ENCODE data around the gene DYNLT1.

DYNLT1 gene

DNA sequence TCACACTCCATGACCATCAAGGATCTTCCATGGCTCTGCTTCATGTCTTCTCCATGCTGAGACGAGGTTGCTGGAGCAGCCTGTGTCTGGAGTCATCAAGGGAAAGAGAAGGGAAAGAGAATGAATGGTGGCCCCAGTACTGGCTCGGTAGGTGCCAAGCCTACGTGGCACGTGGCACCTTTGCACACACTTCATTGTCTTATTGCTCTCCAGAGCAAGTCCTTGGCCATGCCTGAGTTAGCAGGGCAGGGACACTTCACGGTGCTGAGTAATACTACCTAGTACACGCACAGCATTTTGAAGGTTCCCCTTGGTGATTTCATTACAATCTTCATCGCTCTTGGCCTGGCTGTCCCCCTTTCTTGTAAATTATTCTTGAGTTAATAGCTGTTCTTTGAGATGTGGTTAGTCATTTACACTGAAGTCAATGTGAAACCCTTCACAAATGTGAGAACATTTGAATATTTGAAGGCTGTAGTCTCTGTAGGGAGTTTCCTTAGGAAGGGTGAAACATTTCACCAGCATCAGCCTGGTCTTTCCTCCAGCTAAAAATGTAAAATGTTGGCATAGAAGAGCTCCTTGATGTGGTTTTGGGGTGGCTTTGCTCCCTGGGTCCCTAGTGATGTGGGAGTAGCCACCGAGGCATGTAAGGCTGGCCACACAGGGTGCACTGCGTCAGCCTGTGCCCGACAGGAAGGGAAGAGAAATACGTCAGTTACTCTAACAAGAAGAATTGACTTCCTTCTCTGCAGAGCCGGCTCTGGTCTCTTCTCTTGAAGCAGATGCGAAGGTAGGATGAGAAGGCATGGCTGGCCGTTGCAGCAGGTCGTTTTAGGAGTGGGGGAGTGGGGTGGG lies 5.0 kb upstream of the DYNLT1 start, which contains the start of gene SYTL3:
Gene SYTL3, plus strand, starts transcription at position 766 of the 855 bp plus-strand sequence. CDS start 13,215 bp downstream, outside the sequence.
- peak within 1 kb of the TSS in 3 of 7 experiments; percentile 22 to 42 (median 35) for H3K4me3 ChIP-seq (ENCODE audit: control insufficient read depth in 1 of 7, extremely low read depth in 1 of 7, insufficient read depth in 4 of 7, low read depth in 2 of 7, low read length in 6 of 7)
- WGBS (ENCODE audit: insufficient coverage): 45% methylated on average over 11 of the region's 15 CpGs

DNA sequence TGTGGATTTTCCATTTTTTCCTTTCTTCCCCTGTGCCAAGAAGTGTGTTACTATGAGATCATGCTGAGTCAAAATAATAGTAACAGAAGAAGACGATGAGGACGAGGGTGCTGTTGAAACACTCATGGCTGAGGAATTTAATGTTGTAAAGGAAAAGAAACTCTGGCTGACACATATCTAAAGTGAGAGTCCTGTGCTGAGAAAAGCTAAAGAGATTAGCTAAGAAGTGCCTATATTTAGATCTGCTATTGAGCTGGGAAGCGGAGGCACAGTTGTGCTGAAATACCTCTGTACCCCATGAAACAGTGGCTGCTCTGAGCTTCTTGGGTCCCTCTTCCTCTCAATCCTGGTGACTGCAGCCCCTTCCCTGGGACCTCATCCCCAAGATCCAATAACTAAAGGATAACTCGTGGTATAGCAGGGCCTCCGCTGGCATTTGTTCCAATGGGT lies 4.2 kb upstream of the DYNLT1 start:
- H3K36me3 ChIP-seq (ENCODE audit: control insufficient read depth in 4 of 4, insufficient read depth in 4 of 4, low read length in 3 of 4): no peaks in the 10 kb centered on the region
- no peak overlapping the region for H3K4me3 ChIP-seq (ENCODE audit: control insufficient read depth in 1 of 7, extremely low read depth in 1 of 7, insufficient read depth in 4 of 7, low read depth in 2 of 7, low read length in 6 of 7)
- no peak overlapping the region for H3K27ac ChIP-seq (ENCODE audit: insufficient read depth in 1 of 2, low read depth in 1 of 2, low read length in 2 of 2, poor library complexity in 1 of 2, severe bottlenecking in 2 of 2)
- POLR2A ChIA-PET: interaction anchor here (1.1 kb wide), 1 partner anchor 40 kb away, joined by 4 read pairs; no protein-coding TSS in a partner anchor
- peaks cover 7 to 40% (median 28%) of the 10 kb centered on the region in 4 experiments for H3K4me1 ChIP-seq (ENCODE audit: control extremely low read depth in 1 of 4, control insufficient read depth in 4 of 4, insufficient read depth in 4 of 4, low read length in 3 of 4)
- 95% methylated on average over 3 of the region's 5 CpGs for WGBS (ENCODE audit: insufficient coverage)
- no peak for DNase-seq
- H3K9me3 ChIP-seq (ENCODE audit: control extremely low read depth in 1 of 5, control insufficient read depth in 4 of 5, insufficient read depth in 2 of 5, low read depth in 1 of 5, low read length in 4 of 5): no peaks in the 10 kb centered on the region
- CTCF ChIA-PET: interaction anchor here (0.9 to 3.4 kb wide), 4 partner anchors 10 to 36 kb away, joined by 3 to 16 read pairs (median 6); no protein-coding TSS in a partner anchor
- no peaks in the 10 kb centered on the region for H3K27me3 ChIP-seq (replicated peaks in 2 of 5; ENCODE audit: control insufficient read depth in 4 of 5, insufficient read depth in 5 of 5, low read length in 4 of 5)

More for the DNA sequence above, 5.0 kb upstream of the DYNLT1 start, which contains the start of gene SYTL3:
- POLR2A ChIA-PET: interaction anchor here (1.1 kb wide), 1 partner anchor 39 kb away, joined by 4 read pairs; no protein-coding TSS in a partner anchor
- Histone ChIP-seq H3K4me1 (ENCODE audit: control extremely low read depth in 1 of 4, control insufficient read depth in 4 of 4, insufficient read depth in 4 of 4, low read length in 3 of 4) (peaks cover 10 to 46% (median 32%) of the 10 kb centered on the region in 4 experiments), H3K27me3 (replicated peaks in 2 of 5; ENCODE audit: control insufficient read depth in 4 of 5, insufficient read depth in 5 of 5, low read length in 4 of 5) (no peaks in the 10 kb centered on the region), H3K9me3 (ENCODE audit: control extremely low read depth in 1 of 5, control insufficient read depth in 4 of 5, insufficient read depth in 2 of 5, low read depth in 1 of 5, low read length in 4 of 5) (no peaks in the 10 kb centered on the region), H3K27ac (ENCODE audit: insufficient read depth in 1 of 2, low read depth in 1 of 2, low read length in 2 of 2, poor library complexity in 1 of 2, severe bottlenecking in 2 of 2) (no peak within 1 kb of the TSS), H3K36me3 (ENCODE audit: control insufficient read depth in 4 of 4, insufficient read depth in 4 of 4, low read length in 3 of 4) (no peaks in the 10 kb centered on the region)
- DNase-seq: peak; percentile 75 to 81 (median 75)
- CTCF ChIA-PET: interaction anchor here (0.7 to 3.4 kb wide), 6 partner anchors 9 to 44 kb away, joined by 3 to 16 read pairs (median 4); no protein-coding TSS in a partner anchor

DNA sequence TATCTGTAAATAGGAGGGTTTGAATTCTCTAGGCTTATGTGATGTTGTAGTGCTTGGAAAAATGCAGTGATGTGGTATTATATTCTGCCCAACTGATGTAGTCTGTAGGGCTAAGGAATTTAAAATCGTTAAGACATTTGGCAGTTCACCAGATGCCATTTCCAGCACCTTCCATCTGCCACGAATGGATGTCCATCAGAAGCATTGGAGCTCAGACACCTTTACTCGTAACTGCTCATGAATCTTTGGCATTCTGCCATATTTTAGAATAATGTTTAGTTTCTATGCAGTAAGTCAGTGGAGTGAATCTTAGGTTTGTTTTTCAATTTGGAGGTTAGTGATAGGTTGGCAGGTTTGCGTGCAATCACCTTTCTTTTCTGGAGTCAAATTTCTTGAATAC lies 3.0 kb upstream of the DYNLT1 start:
- 78% methylated on average over 3 of the region's 4 CpGs for WGBS (ENCODE audit: insufficient coverage)

DNA sequence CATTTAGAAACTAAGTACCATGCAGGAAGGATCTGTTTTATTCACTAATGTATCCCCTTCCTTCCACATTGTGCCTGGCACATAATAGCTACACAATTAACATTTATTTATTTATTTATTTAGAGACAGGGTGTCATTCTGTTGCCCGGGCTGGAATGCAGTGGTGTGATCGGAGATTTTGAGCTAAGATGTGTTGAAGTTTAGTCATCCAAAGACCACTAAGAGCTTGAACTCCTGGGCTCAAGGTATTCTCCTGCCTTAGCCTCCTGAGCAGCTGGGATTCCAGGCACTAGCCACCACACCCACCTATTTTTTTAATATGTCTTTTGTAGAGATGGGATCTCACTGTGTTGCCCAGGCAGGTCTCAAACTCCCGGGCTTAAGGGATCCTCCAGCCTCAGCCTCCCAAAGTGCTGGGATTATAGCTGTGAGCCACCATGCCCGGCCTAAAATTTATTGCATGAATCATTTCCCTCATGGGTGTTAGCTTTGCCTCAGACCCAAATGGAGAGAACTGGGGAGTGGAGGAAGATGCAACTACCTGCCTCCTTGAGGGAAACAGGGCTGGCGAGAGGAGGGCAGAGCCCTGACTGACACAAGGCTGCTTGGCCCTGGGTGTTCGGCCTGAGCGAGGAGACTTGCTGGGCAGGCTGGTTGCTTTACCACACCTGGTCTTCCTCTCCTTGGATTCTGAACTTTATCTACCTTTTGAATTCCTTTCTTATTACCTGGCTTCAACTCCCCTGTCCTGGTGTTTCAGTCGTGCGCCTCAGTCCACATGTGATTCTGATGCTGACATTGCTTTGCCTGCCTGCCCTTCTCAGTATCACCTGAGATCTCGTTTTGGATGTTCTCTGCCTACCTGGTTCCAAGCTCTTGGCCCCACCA lies 1.7 kb upstream of the DYNLT1 start:
- Histone ChIP-seq H3K36me3 (ENCODE audit: control insufficient read depth in 4 of 4, insufficient read depth in 4 of 4, low read length in 3 of 4) (peaks cover 0 to 5% (median 4%) of the 10 kb centered on the region in 4 experiments), H3K9me3 (ENCODE audit: control extremely low read depth in 1 of 5, control insufficient read depth in 4 of 5, insufficient read depth in 2 of 5, low read depth in 1 of 5, low read length in 4 of 5) (no peaks in the 10 kb centered on the region), H3K4me1 (ENCODE audit: control extremely low read depth in 1 of 4, control insufficient read depth in 4 of 4, insufficient read depth in 4 of 4, low read length in 3 of 4) (peaks cover 6 to 42% (median 33%) of the 10 kb centered on the region in 4 experiments), H3K27ac (ENCODE audit: insufficient read depth in 1 of 2, low read depth in 1 of 2, low read length in 2 of 2, poor library complexity in 1 of 2, severe bottlenecking in 2 of 2) (no peak overlapping the region), H3K27me3 (replicated peaks in 2 of 5; ENCODE audit: control insufficient read depth in 4 of 5, insufficient read depth in 5 of 5, low read length in 4 of 5) (no peaks in the 10 kb centered on the region), H3K4me3 (ENCODE audit: control insufficient read depth in 1 of 7, extremely low read depth in 1 of 7, insufficient read depth in 4 of 7, low read depth in 2 of 7, low read length in 6 of 7) (no peak overlapping the region)
- ChIA-PET CTCF (interaction anchor here (1.4 to 4.7 kb wide), 3 partner anchors 9 to 44 kb away, joined by 3 to 50 read pairs (median 13); no protein-coding TSS in a partner anchor), POLR2A (interaction anchor here (0.8 kb wide), 1 partner anchor 58 kb away, joined by 3 read pairs; no protein-coding TSS in a partner anchor)
- no peak for DNase-seq
- WGBS (ENCODE audit: insufficient coverage): 94% methylated on average over 7 of the region's 10 CpGs

More for the DNA sequence above, 3.0 kb upstream of the DYNLT1 start:
- POLR2A ChIA-PET: no interaction called here
- CTCF ChIA-PET: interaction anchor here (1.4 to 4.7 kb wide), 2 partner anchors 10 to 13 kb away, joined by 3 to 50 read pairs; no protein-coding TSS in a partner anchor
- Histone ChIP-seq H3K4me1 (ENCODE audit: control extremely low read depth in 1 of 4, control insufficient read depth in 4 of 4, insufficient read depth in 4 of 4, low read length in 3 of 4) (peaks cover 6 to 39% (median 32%) of the 10 kb centered on the region in 4 experiments), H3K9me3 (ENCODE audit: control extremely low read depth in 1 of 5, control insufficient read depth in 4 of 5, insufficient read depth in 2 of 5, low read depth in 1 of 5, low read length in 4 of 5) (no peaks in the 10 kb centered on the region), H3K36me3 (ENCODE audit: control insufficient read depth in 4 of 4, insufficient read depth in 4 of 4, low read length in 3 of 4) (peaks cover 0 to under 1% (median 0%) of the 10 kb centered on the region in 4 experiments), H3K27me3 (replicated peaks in 2 of 5; ENCODE audit: control insufficient read depth in 4 of 5, insufficient read depth in 5 of 5, low read length in 4 of 5) (no peaks in the 10 kb centered on the region), H3K4me3 (ENCODE audit: control insufficient read depth in 1 of 7, extremely low read depth in 1 of 7, insufficient read depth in 4 of 7, low read depth in 2 of 7, low read length in 6 of 7) (no peak overlapping the region), H3K27ac (ENCODE audit: insufficient read depth in 1 of 2, low read depth in 1 of 2, low read length in 2 of 2, poor library complexity in 1 of 2, severe bottlenecking in 2 of 2) (no peak overlapping the region)
- no peak for DNase-seq

DNA sequence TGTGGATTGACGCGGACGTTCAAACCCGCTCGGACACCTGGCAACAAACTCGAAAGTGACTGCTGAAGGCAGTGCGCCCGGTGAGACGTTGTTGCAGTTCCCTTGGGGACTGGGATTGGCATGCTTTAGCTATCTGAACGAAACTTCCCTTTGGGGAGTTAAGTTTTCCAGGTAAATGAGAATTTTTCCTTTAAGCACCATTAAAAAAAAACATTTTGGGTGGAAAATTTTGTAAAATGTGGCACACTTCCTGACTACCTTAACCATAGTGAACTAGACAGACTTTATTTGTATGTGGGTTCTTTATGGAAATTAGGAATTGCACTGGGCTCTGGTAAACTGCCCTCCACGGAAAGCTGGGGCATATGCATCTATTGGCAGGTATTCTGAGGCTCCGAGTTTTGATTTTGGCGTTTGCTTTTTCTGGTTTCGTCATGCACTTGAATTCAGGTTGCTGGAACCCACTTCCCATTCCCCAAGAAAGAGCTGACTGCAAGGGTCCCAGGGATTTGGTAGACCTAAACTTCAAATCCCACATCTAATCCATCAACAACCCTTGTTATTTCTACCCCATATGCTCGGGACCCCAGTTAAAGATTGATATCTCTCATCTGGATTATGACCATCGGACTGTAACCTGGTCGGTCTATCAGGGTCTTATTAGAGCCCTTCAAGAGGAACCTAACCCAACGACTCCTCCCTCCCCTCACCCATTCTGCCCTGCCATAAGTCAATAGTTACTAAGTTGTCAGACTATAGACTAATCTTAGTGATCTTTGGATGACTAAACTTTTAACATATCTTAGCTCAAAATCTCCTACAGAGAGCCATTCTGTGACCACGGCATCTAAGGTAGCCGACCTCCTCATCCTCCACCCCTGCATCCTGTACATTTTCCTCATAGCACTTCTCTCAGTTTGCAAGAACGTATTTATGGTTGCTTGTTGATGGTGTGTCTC lies 800 bp upstream of the DYNLT1 start:
- Histone ChIP-seq H3K27ac (ENCODE audit: insufficient read depth in 1 of 2, low read depth in 1 of 2, low read length in 2 of 2, poor library complexity in 1 of 2, severe bottlenecking in 2 of 2) (peak overlapping the region; percentile 82 to 89), H3K4me1 (ENCODE audit: control extremely low read depth in 1 of 4, control insufficient read depth in 4 of 4, insufficient read depth in 4 of 4, low read length in 3 of 4) (peaks cover 6 to 41% (median 34%) of the 10 kb centered on the region in 4 experiments), H3K9me3 (ENCODE audit: control extremely low read depth in 1 of 5, control insufficient read depth in 4 of 5, insufficient read depth in 2 of 5, low read depth in 1 of 5, low read length in 4 of 5) (no peaks in the 10 kb centered on the region), H3K36me3 (ENCODE audit: control insufficient read depth in 4 of 4, insufficient read depth in 4 of 4, low read length in 3 of 4) (peaks cover 3 to 10% (median 8%) of the 10 kb centered on the region in 4 experiments), H3K27me3 (replicated peaks in 2 of 5; ENCODE audit: control insufficient read depth in 4 of 5, insufficient read depth in 5 of 5, low read length in 4 of 5) (no peaks in the 10 kb centered on the region), H3K4me3 (ENCODE audit: control insufficient read depth in 1 of 7, extremely low read depth in 1 of 7, insufficient read depth in 4 of 7, low read depth in 2 of 7, low read length in 6 of 7) (peak overlapping the region; percentile 73 to 96 (median 90))
- ChIA-PET POLR2A (interaction anchor here (0.9 to 1.5 kb wide), 2 partner anchors 46 to 444 kb away, joined by 6 read pairs; no protein-coding TSS in a partner anchor), CTCF (interaction anchor here (0.7 to 4.7 kb wide), 6 partner anchors 8 to 358 kb away, joined by 3 to 50 read pairs (median 8); no protein-coding TSS in a partner anchor)
- peak in 1 of 3 donors; percentile 22 for DNase-seq
- WGBS (ENCODE audit: insufficient coverage): 21% methylated on average over 12 of the region's 21 CpGs

Measured in common myeloid progenitor, CD34-positive (primary cell).